H9 (cell line): Measurements from ENCODE around the gene PTPRN2. TPM values are rescaled to one million over a fixed set of nuclear protein-coding genes. Genes with fewer than 3 reads are reported as not detected.
A peak's percentile ranks its signal among the peaks of the same experiment; 100 is the strongest.
"Not testable (repeated sequence)": the region's sequence is repeated elsewhere in the genome, so short reads cannot be mapped to it uniquely, and the experiment has no call there.

Experiments
- DNase-seq: peaks from one replicate; pipeline ENCODE4 v3.0.0-alpha.2; 2017
- H2AFZ ChIP-seq: one replicate; pipeline ENCODE4 v1.6.1; 2013; ENCODE audit warnings: mild to moderate bottlenecking, low read length, control low read depth, moderate library complexity
- H2AK5ac ChIP-seq: 2 replicates; pipeline ENCODE4 v1.6.1; 2013; ENCODE audit warnings: low read length, control low read depth, mixed read lengths; ENCODE audit not compliant: insufficient read length
- H2BK120ac ChIP-seq: one replicate; pipeline ENCODE4 v1.6.1; 2013; ENCODE audit warnings: low read depth, mild to moderate bottlenecking, low read length, control low read depth, inconsistent platforms; ENCODE audit not compliant: poor library complexity, severe bottlenecking
- H2BK12ac ChIP-seq: 2 replicates; pipeline ENCODE4 v1.6.1; 2013; ENCODE audit warnings: low read length, control low read depth, mixed read lengths, low read depth; ENCODE audit not compliant: insufficient read length
- H2BK15ac ChIP-seq: 2 replicates; pipeline ENCODE4 v1.6.1; 2013; ENCODE audit warnings: low read depth, low read length, control low read depth
- H2BK20ac ChIP-seq: one replicate; pipeline ENCODE4 v1.6.1; 2013; ENCODE audit warnings: low read depth, mild to moderate bottlenecking, low read length, control low read depth, inconsistent platforms; ENCODE audit not compliant: poor library complexity, severe bottlenecking
- H2BK5ac ChIP-seq: 2 replicates; pipeline ENCODE4 v1.6.1; 2013; ENCODE audit warnings: low read length, control low read depth, mixed read lengths; ENCODE audit not compliant: insufficient read length
- H3K14ac ChIP-seq: 2 replicates; pipeline ENCODE4 v1.6.1; 2013; ENCODE audit warnings: low read length, control low read depth; ENCODE audit not compliant: insufficient read depth
- H3K18ac ChIP-seq: 2 replicates; pipeline ENCODE4 v1.6.1; 2013; ENCODE audit warnings: low read depth, mild to moderate bottlenecking, mixed read lengths, low read length, control low read depth; ENCODE audit not compliant: insufficient read length
- H3K23ac ChIP-seq: 2 replicates; pipeline ENCODE4 v1.6.1; 2013; ENCODE audit warnings: low read length, control low read depth, mixed read lengths, low read depth; ENCODE audit not compliant: insufficient read length
- H3K23me2 ChIP-seq: 2 replicates; pipeline ENCODE4 v1.6.1; 2013; ENCODE audit warnings: low read depth, mild to moderate bottlenecking, mixed read lengths, low read length, control low read depth; ENCODE audit not compliant: insufficient read length, poor library complexity, severe bottlenecking
- H3K27ac ChIP-seq: 2 replicates; pipeline ENCODE4 v1.5.1; 2013; ENCODE audit warnings: low read length, control low read depth, mixed read lengths, low read depth; ENCODE audit not compliant: insufficient read length
- H3K27me3 ChIP-seq: 2 replicates; pipeline ENCODE4 v1.6.1; 2013; ENCODE audit warnings: low read length, control low read depth, inconsistent platforms; ENCODE audit not compliant: insufficient read depth
- H3K4ac ChIP-seq: 2 replicates; pipeline ENCODE4 v1.6.1; 2013; ENCODE audit warnings: low read depth, mild to moderate bottlenecking, control low read depth, inconsistent platforms, low read length, moderate library complexity
- H3K4me1 ChIP-seq: 2 replicates; pipeline ENCODE4 v1.6.1; 2013; ENCODE audit warnings: low read length, control low read depth, inconsistent platforms; ENCODE audit not compliant: insufficient read depth
- H3K4me2 ChIP-seq: 2 replicates; pipeline ENCODE4 v1.6.1; 2013; ENCODE audit warnings: low read length, control low read depth, mixed read lengths; ENCODE audit not compliant: insufficient read length, insufficient read depth
- H3K56ac ChIP-seq: 2 replicates; pipeline ENCODE4 v1.6.1; 2013; ENCODE audit warnings: low read depth, mild to moderate bottlenecking, mixed read lengths, low read length, control low read depth; ENCODE audit not compliant: insufficient read length
- H3K79me1 ChIP-seq: 2 replicates; pipeline ENCODE4 v1.6.1; 2013; ENCODE audit warnings: low read depth, mild to moderate bottlenecking, moderate library complexity, low read length, control low read depth, inconsistent platforms; ENCODE audit not compliant: insufficient read depth, poor library complexity, severe bottlenecking
- H3K79me2 ChIP-seq: 2 replicates; pipeline ENCODE4 v1.6.1; 2013; ENCODE audit warnings: low read length, control low read depth, inconsistent platforms; ENCODE audit not compliant: insufficient read depth
- H3K9ac ChIP-seq: 2 replicates; pipeline ENCODE4 v1.6.1; 2013; ENCODE audit warnings: low read length, control low read depth, mixed read lengths; ENCODE audit not compliant: insufficient read length; ENCODE audit errors: extremely low read depth
- H3K9me3 ChIP-seq: one replicate; pipeline ENCODE4 v1.6.1; 2013; ENCODE audit warnings: low read depth, low read length, inconsistent platforms; ENCODE audit not compliant: control insufficient read depth
- H3T11ph ChIP-seq: one replicate; pipeline ENCODE4 v1.6.1; 2013; ENCODE audit warnings: mild to moderate bottlenecking, low read length, control low read depth, inconsistent platforms
- H4K20me1 ChIP-seq: one replicate; pipeline ENCODE4 v1.6.1; 2013; ENCODE audit not compliant: control insufficient read depth, insufficient read length, insufficient read depth
- H4K5ac ChIP-seq: 2 replicates; pipeline ENCODE4 v1.6.1; 2013; ENCODE audit warnings: low read depth, mild to moderate bottlenecking, mixed read lengths, low read length, control low read depth; ENCODE audit not compliant: insufficient read length
- H4K8ac ChIP-seq: replicated peaks from 2 replicates; pipeline ENCODE4 v1.6.1; 2013; ENCODE audit warnings: low read length, control low read depth, mixed read lengths, low read depth; ENCODE audit not compliant: insufficient read length
- H4K91ac ChIP-seq: 2 replicates; pipeline ENCODE4 v1.6.1; 2013; ENCODE audit warnings: low read depth, mild to moderate bottlenecking, moderate library complexity, mixed read lengths, low read length, control low read depth; ENCODE audit not compliant: insufficient read length
- H3K27ac Mint-ChIP-seq, 3 experiments: 2 replicates in 2 of 3; 3 replicates in 1 of 3; pipeline ENCODE4 v1.8.0; 2020 to 2021; ENCODE audit warnings: mixed read lengths in 3 of 3, mild to moderate bottlenecking in 1 of 3, moderate library complexity in 1 of 3
- H3K27me3 Mint-ChIP-seq: 2 replicates; pipeline ENCODE4 v1.8.0; 2021; ENCODE audit warnings: low read depth, mild to moderate bottlenecking, moderate library complexity, mixed read lengths
- H3K36me3 Mint-ChIP-seq, 3 experiments: 2 replicates in 2 of 3; 3 replicates in 1 of 3; pipeline ENCODE4 v1.8.0; 2020 to 2021; ENCODE audit warnings: low read depth in 3 of 3, mixed read lengths in 3 of 3; ENCODE audit not compliant: insufficient read depth in 1 of 3
- H3K4me1 Mint-ChIP-seq, 2 experiments: 2 replicates each; pipeline ENCODE4 v1.8.0; 2020; ENCODE audit warnings: mixed read lengths in 2 of 2
- H3K4me3 Mint-ChIP-seq, 2 experiments: 2 replicates in 1 of 2; 3 replicates in 1 of 2; pipeline ENCODE4 v1.8.0; 2020 to 2021; ENCODE audit warnings: mild to moderate bottlenecking in 2 of 2, mixed read lengths in 2 of 2, moderate library complexity in 1 of 2
- H3K9me3 Mint-ChIP-seq, 2 experiments: 2 replicates in 1 of 2; 3 replicates in 1 of 2; pipeline ENCODE4 v1.8.0; 2020; ENCODE audit warnings: mild to moderate bottlenecking in 2 of 2, mixed read lengths in 2 of 2, moderate library complexity in 1 of 2
- CTCF ChIP-seq: fragments of 200-600 bp; sonication (generic); conservative IDR thresholded peaks from 3 replicates; pipeline ENCODE4 v1.8.0; 2021; ENCODE audit warnings: antibody characterized with exemption, mild to moderate bottlenecking
- WGBS: extraction: QIAGEN DNeasy Blood & Tissue Kit; methylation state at CpG from one replicate; pipeline ENCODE4 v1.1.7; 2013; ENCODE audit warnings: missing lambda C conversion rate, low lambda C conversion rate, mixed read lengths; ENCODE audit not compliant: insufficient read length; ENCODE audit errors: extremely low coverage; 5-methylcytosine and 5-hydroxymethylcytosine counted together
- total RNA-seq: library from RNA; stranded (reverse); gene quantifications from 2 replicates; pipeline ENCODE4 v1.2.1, GENCODE V29; 2021

PTPRN2 gene
- total RNA-seq, 1 experiment from 2014 or later, result 5.2 TPM

- H3K23ac ChIP-seq, result no peak overlapping the region
- no peak overlapping the region for H3K4me2 ChIP-seq
- H2BK20ac ChIP-seq, result no peak overlapping the region
- H3T11ph ChIP-seq, result no peak overlapping the region
- H2AK5ac ChIP-seq, result no peak overlapping the region
- Mint-ChIP-seq H3K27me3 (peaks cover 27% of the 10 kb centered on the region), H3K27ac (peak overlapping the region in 1 of 3 experiments; percentile 93; a peak in 2 of 7 replicates), H3K9me3 (peaks cover 19 to 27% of the 10 kb centered on the region in 2 experiments), H3K4me1 (peaks cover 8 to 12% of the 10 kb centered on the region in 2 experiments; a peak in 3 of 4 replicates), H3K4me3 (no peak overlapping the region), H3K36me3 (peaks cover 6 to 42% (median 17%) of the 10 kb centered on the region in 3 experiments)
- H4K8ac ChIP-seq, result no peak overlapping the region
- H4K91ac ChIP-seq, result no peak overlapping the region
- no peak overlapping the region for H3K18ac ChIP-seq
- no peaks in the 10 kb centered on the region for H3K4me1 ChIP-seq
- no peak overlapping the region for H2AFZ ChIP-seq
- no peak overlapping the region for H3K9ac ChIP-seq
- WGBS, result no CpG with 5 or more reads among the region's 15 CpGs
- no peak overlapping the region for H3K4ac ChIP-seq
- H3K27ac ChIP-seq, result no peak overlapping the region
- DNase-seq, result no peak
- no peak overlapping the region for H3K56ac ChIP-seq
- TF ChIP-seq CTCF, result no peak
- no peak overlapping the region for H2BK120ac ChIP-seq
- H3K27me3 ChIP-seq, result no peaks in the 10 kb centered on the region
- H3K9me3 ChIP-seq, result no peaks in the 10 kb centered on the region
- no peak overlapping the region for H2BK12ac ChIP-seq
- no peak overlapping the region for H2BK5ac ChIP-seq
- no peaks in the 10 kb centered on the region for H4K20me1 ChIP-seq
- no peaks in the 10 kb centered on the region for H3K23me2 ChIP-seq
- H3K79me2 ChIP-seq, result no peaks in the 10 kb centered on the region
- H4K5ac ChIP-seq, result no peak overlapping the region
- no peak overlapping the region for H2BK15ac ChIP-seq
- no peaks in the 10 kb centered on the region for H3K79me1 ChIP-seq
- no peak overlapping the region for H3K14ac ChIP-seq
These were observed 79.7 kb downstream of the PTPRN2 start for GRCh38 chr7:158507917-158508316.

GRCh38 chr7:158507175-158507574 lies 80.4 kb downstream of the PTPRN2 start:
- H2AFZ ChIP-seq, H2BK12ac ChIP-seq, H2BK120ac ChIP-seq, H3K14ac ChIP-seq, H3K79me1 ChIP-seq, H4K5ac ChIP-seq, DNase-seq, H3K4me3 Mint-ChIP-seq, H4K91ac ChIP-seq, H3K4ac ChIP-seq, H3K27me3 ChIP-seq, H3K56ac ChIP-seq, H3T11ph ChIP-seq, H4K8ac ChIP-seq, H2BK15ac ChIP-seq, H3K27ac ChIP-seq, H2AK5ac ChIP-seq, H3K9ac ChIP-seq, H3K23ac ChIP-seq, H3K18ac ChIP-seq, H3K4me2 ChIP-seq, H3K79me2 ChIP-seq, H2BK5ac ChIP-seq, H3K23me2 ChIP-seq, H3K4me1 ChIP-seq, H4K20me1 ChIP-seq, H2BK20ac ChIP-seq, H3K9me3 ChIP-seq: not testable (repeated sequence)
- WGBS, result no CpG with 5 or more reads among the region's 7 CpGs
- Mint-ChIP-seq H3K9me3 (peaks cover 19 to 22% of the 10 kb centered on the region in 2 experiments), H3K27me3 (peaks cover 23% of the 10 kb centered on the region), H3K36me3 (peaks cover 6 to 35% (median 14%) of the 10 kb centered on the region in 3 experiments), H3K4me1 (peaks cover 8 to 12% of the 10 kb centered on the region in 2 experiments; a peak in 3 of 4 replicates), H3K27ac (peak overlapping the region in 1 of 3 experiments; percentile 46; a peak in 2 of 7 replicates)
